K562 (cell line): ENCODE data around the gene LTBP1. TPM values are rescaled to one million over a fixed set of nuclear protein-coding genes. Genes with fewer than 3 reads are reported as not detected.

Experiments used
- CEBPG ChIP-seq, 3 experiments: fragments of 200-800 bp in 1 of 3; sonication (Bioruptor generic) in 1 of 3; sonication (generic) in 1 of 3; formaldehyde crosslinking in 1 of 3; IDR thresholded peaks in 2 of 3; conservative IDR thresholded peaks in 1 of 3; 2 replicates each; pipeline versions ENCODE4 v1.6.1 to v1.8.0; 2016 to 2022; ENCODE audit warnings: missing compliant biosample characterization in 2 of 3, missing genetic modification characterization in 2 of 3, mild to moderate bottlenecking in 1 of 3, missing genetic modification reagents in 1 of 3
- CREM ChIP-seq: IDR thresholded peaks from 2 replicates; pipeline ENCODE4 v1.6.1; 2014; ENCODE audit warnings: antibody characterized with exemption, low read depth
- FOXK2 ChIP-seq, 2 experiments: fragments of 450-650 bp; IDR thresholded peaks in 1 of 2; conservative IDR thresholded peaks in 1 of 2; 2 replicates each; pipeline ENCODE4 v1.6.1; 2016; ENCODE audit warnings: low read depth in 2 of 2, mild to moderate bottlenecking in 1 of 2
- FOXP1 ChIP-seq: sonication (generic); formaldehyde crosslinking; IDR thresholded peaks from 2 replicates; pipeline ENCODE4 v1.8.0; 2022; ENCODE audit warnings: mild to moderate bottlenecking, missing genetic modification reagents
- HDAC1 ChIP-seq, 2 experiments: fragments of 450-650 bp; IDR thresholded peaks; 2 replicates each; pipeline ENCODE4 v1.6.1; 2016 to 2017; ENCODE audit warnings: inconsistent platforms in 1 of 2, mild to moderate bottlenecking in 1 of 2, moderate library complexity in 1 of 2
- HDAC3 ChIP-seq: fragments of 450-650 bp; IDR thresholded peaks from 2 replicates; pipeline ENCODE4 v1.6.1; 2018; ENCODE audit warnings: borderline replicate concordance, mild to moderate bottlenecking, moderate library complexity; ENCODE audit not compliant: partially characterized antibody
- IFI16 ChIP-seq: fragments of 250-450 bp; sonication (Bioruptor Pico); IDR thresholded peaks from 2 replicates; pipeline ENCODE4 v2.1.2; 2022; ENCODE audit warnings: mild to moderate bottlenecking, inconsistent platforms
- MEF2A ChIP-seq: IDR thresholded peaks from 2 replicates; pipeline ENCODE4 v1.6.1; 2011; ENCODE audit warnings: low read depth, mild to moderate bottlenecking, low read length, moderate library complexity; ENCODE audit not compliant: control insufficient read depth
- MEIS2 ChIP-seq: fragments of 450-650 bp; IDR thresholded peaks from 2 replicates; pipeline ENCODE4 v1.6.1; 2014; ENCODE audit warnings: mild to moderate bottlenecking; ENCODE audit not compliant: partially characterized antibody
- NFE2 ChIP-seq: IDR thresholded peaks from 2 replicates; pipeline ENCODE4 v1.6.1; 2014; ENCODE audit warnings: antibody characterized with exemption, low read depth
- NFE2L1 ChIP-seq: fragments of 450-650 bp; IDR thresholded peaks from 2 replicates; pipeline ENCODE4 v1.6.1; 2016; ENCODE audit warnings: missing genetic modification characterization, low read depth, mild to moderate bottlenecking, missing compliant biosample characterization, moderate library complexity, borderline replicate concordance
- SIRT6 ChIP-seq: IDR thresholded peaks from one replicate; pipeline ENCODE4 v1.6.1; 2012; ENCODE audit warnings: low read depth, mild to moderate bottlenecking, control low read depth, inconsistent platforms, low read length, moderate library complexity
- TCFL5 ChIP-seq: fragments of 250-450 bp; sonication (Bioruptor Pico); conservative IDR thresholded peaks from 2 replicates; pipeline ENCODE4 v1.6.1; 2021; ENCODE audit warnings: mild to moderate bottlenecking, moderate library complexity, matching md5 sums
- TEAD4 ChIP-seq, 2 experiments: sonication (generic) in 1 of 2; formaldehyde crosslinking in 1 of 2; IDR thresholded peaks; 2 replicates each; pipeline versions ENCODE4 v1.6.1 to v1.8.0; 2012 to 2022; ENCODE audit warnings: borderline replicate concordance in 1 of 2, inconsistent platforms in 1 of 2, low read length in 1 of 2, mild to moderate bottlenecking in 1 of 2, missing genetic modification reagents in 1 of 2
- XRCC5 ChIP-seq: fragments of 200-400 bp; formaldehyde crosslinking; IDR thresholded peaks from 2 replicates; pipeline ENCODE4 v1.6.1; 2017; ENCODE audit warnings: low read depth, mild to moderate bottlenecking, low read length
- ZNF212 ChIP-seq: fragments of 450-650 bp; formaldehyde crosslinking; IDR thresholded peaks from 2 replicates; pipeline ENCODE4 v1.4.0; 2020; ENCODE audit warnings: mild to moderate bottlenecking
- polyA plus RNA-seq, 8 experiments: library from polyadenylated mRNA; depleted of rRNA in 4 of 8; stranded (reverse) in 5 of 8; unstranded in 3 of 8; fragments of >200 nt; fragmentation: Nextera tagmentation in 2 of 8; fragmentation: Illumina TruSeq in 1 of 8; extraction: Ambion mirVana in 2 of 8; extraction: Trizol in 1 of 8; gene quantifications; 2 replicates each; pipeline versions ENCODE4 v1.2.1 to v1.2.3, GENCODE V29; 2011 to 2014; ENCODE audit warnings: inconsistent platforms in 1 of 8, missing spikeins in 1 of 8
- total RNA-seq, 7 experiments: library from RNA; depleted of rRNA in 6 of 7; stranded (reverse); fragments of >200 nt in 6 of 7; fragmentation: Illumina TruSeq in 2 of 7; extraction: Trizol in 2 of 7; gene quantifications; 2 replicates each; pipeline versions ENCODE4 v1.2.1 to v1.2.3, GENCODE V29; 2011 to 2021; ENCODE audit warnings: low replicate concordance in 1 of 7
- TF ChIP-seq, protein P1 (sequence below): fragments of 250-450 bp; sonication (Bioruptor Pico); IDR thresholded peaks from 2 replicates; pipeline ENCODE4 v1.5.0; 2021
- TF ChIP-seq, protein P2 (sequence below): fragments of 250-450 bp; sonication (Bioruptor Pico); IDR thresholded peaks from 2 replicates; pipeline ENCODE4 v1.4.0; 2020
- TF ChIP-seq, protein P3 (sequence below): fragments of 450-650 bp; IDR thresholded peaks from one replicate; pipeline ENCODE4 v1.6.1; 2018; ENCODE audit warnings: mild to moderate bottlenecking, moderate library complexity; ENCODE audit not compliant: partially characterized antibody
- TF ChIP-seq, protein P4 (sequence below): fragments of 450-650 bp; IDR thresholded peaks from 2 replicates; pipeline ENCODE4 v1.6.1; 2016; ENCODE audit warnings: low read depth, mild to moderate bottlenecking, moderate library complexity

Gene LTBP1
- total and polyA plus RNA-seq, 9 of the 15 experiments (the other 6 are each of a cell fraction or from before 2014, with no cell fraction given), result 3.6 to 16.4 (median 8.5) TPM

DNA sequence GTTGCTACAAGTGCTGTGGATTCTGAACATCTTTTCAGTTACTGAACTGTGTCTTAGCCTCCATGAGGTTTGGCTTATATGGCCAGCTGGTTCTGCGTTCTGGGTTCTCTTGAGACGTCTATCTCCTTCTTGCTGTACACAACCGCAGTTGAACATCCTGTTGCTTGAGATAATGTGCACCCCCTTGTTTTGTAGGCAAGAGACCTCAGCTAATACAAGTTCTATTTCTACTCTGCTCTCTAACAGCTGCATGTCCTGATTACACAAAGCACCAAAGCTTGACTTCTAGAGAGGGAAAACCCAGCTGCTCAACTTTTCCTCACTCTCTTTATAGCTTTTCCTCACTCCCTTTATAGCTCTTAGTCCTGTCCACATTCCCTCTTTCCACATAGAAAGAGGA lies 176.0 kb downstream of the LTBP1 start (continued):
- TF ChIP-seq CEBPG (CRISPR knock-in tag; IDR thresholded peaks at IDR 0.05), result no peak
- TF ChIP-seq CEBPG (tag; conservative IDR thresholded peaks at IDR 0.05 in 1 of 2, IDR thresholded peaks at IDR 0.05 in 1 of 2), result no peak
- TF ChIP-seq TEAD4 (IDR thresholded peaks at IDR 0.05; ENCODE audit: low read length), result peak; percentile 94
- no peak for TF ChIP-seq TEAD4 (CRISPR knock-in tag; IDR thresholded peaks at IDR 0.05; ENCODE audit: borderline replicate concordance)
- peak in 1 of 2 experiments; percentile 45; a peak in 1 of 4 replicates for TF ChIP-seq HDAC1 (IDR thresholded peaks at IDR 0.05)
- TF ChIP-seq XRCC5, result no peak
- TF ChIP-seq TCFL5, result no peak
- 0 out of 2 replicates have a peak, but pooled peaks have one; percentile 24 for TF ChIP-seq NFE2
- 0 out of 2 replicates have a peak, but pooled peaks have one; percentile 47 for TF ChIP-seq FOXP1 (CRISPR knock-in tag)
- TF ChIP-seq, protein P1, sequence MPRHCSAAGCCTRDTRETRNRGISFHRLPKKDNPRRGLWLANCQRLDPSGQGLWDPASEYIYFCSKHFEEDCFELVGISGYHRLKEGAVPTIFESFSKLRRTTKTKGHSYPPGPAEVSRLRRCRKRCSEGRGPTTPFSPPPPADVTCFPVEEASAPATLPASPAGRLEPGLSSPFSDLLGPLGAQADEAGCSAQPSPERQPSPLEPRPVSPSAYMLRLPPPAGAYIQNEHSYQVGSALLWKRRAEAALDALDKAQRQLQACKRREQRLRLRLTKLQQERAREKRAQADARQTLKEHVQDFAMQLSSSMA (CRISPR knock-in tag), result no peak
- TF ChIP-seq FOXK2 (conservative IDR thresholded peaks at IDR 0.05 in 1 of 2, IDR thresholded peaks at IDR 0.05 in 1 of 2; ENCODE audit: low read depth in 2 of 2), result peak in 1 of 2 experiments; percentile 36; a peak in 1 of 4 replicates
- TF ChIP-seq HDAC3, result no peak
- no peak for TF ChIP-seq NFE2L1
- TF ChIP-seq ZNF212 (CRISPR knock-in tag), result no peak
- TF ChIP-seq, protein P2, sequence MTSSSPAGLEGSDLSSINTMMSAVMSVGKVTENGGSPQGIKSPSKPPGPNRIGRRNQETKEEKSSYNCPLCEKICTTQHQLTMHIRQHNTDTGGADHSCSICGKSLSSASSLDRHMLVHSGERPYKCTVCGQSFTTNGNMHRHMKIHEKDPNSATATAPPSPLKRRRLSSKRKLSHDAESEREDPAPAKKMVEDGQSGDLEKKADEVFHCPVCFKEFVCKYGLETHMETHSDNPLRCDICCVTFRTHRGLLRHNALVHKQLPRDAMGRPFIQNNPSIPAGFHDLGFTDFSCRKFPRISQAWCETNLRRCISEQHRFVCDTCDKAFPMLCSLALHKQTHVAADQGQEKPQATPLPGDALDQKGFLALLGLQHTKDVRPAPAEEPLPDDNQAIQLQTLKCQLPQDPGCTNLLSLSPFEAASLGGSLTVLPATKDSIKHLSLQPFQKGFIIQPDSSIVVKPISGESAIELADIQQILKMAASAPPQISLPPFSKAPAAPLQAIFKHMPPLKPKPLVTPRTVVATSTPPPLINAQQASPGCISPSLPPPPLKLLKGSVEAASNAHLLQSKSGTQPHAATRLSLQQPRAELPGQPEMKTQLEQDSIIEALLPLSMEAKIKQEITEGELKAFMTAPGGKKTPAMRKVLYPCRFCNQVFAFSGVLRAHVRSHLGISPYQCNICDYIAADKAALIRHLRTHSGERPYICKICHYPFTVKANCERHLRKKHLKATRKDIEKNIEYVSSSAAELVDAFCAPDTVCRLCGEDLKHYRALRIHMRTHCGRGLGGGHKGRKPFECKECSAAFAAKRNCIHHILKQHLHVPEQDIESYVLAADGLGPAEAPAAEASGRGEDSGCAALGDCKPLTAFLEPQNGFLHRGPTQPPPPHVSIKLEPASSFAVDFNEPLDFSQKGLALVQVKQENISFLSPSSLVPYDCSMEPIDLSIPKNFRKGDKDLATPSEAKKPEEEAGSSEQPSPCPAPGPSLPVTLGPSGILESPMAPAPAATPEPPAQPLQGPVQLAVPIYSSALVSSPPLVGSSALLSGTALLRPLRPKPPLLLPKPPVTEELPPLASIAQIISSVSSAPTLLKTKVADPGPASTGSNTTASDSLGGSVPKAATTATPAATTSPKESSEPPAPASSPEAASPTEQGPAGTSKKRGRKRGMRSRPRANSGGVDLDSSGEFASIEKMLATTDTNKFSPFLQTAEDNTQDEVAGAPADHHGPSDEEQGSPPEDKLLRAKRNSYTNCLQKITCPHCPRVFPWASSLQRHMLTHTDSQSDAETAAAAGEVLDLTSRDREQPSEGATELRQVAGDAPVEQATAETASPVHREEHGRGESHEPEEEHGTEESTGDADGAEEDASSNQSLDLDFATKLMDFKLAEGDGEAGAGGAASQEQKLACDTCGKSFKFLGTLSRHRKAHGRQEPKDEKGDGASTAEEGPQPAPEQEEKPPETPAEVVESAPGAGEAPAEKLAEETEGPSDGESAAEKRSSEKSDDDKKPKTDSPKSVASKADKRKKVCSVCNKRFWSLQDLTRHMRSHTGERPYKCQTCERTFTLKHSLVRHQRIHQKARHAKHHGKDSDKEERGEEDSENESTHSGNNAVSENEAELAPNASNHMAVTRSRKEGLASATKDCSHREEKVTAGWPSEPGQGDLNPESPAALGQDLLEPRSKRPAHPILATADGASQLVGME, result no peak
- TF ChIP-seq, protein P3, sequence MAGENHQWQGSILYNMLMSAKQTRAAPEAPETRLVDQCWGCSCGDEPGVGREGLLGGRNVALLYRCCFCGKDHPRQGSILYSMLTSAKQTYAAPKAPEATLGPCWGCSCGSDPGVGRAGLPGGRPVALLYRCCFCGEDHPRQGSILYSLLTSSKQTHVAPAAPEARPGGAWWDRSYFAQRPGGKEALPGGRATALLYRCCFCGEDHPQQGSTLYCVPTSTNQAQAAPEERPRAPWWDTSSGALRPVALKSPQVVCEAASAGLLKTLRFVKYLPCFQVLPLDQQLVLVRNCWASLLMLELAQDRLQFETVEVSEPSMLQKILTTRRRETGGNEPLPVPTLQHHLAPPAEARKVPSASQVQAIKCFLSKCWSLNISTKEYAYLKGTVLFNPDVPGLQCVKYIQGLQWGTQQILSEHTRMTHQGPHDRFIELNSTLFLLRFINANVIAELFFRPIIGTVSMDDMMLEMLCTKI, result no peak
- TF ChIP-seq, protein P4, sequence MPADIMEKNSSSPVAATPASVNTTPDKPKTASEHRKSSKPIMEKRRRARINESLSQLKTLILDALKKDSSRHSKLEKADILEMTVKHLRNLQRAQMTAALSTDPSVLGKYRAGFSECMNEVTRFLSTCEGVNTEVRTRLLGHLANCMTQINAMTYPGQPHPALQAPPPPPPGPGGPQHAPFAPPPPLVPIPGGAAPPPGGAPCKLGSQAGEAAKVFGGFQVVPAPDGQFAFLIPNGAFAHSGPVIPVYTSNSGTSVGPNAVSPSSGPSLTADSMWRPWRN, result no peak
- peak; percentile 30; the same call in 1 of the 2 replicates for TF ChIP-seq CREM
- no peak for TF ChIP-seq IFI16 (CRISPR knock-in tag)
- peak; percentile 84 for TF ChIP-seq MEF2A
- no peak for TF ChIP-seq MEIS2
- no peak for TF ChIP-seq SIRT6
